Measurements from ENCODE around the gene ECT2.

GRCh38 chr3:172853005-172853404, 102.5 kb downstream of the ECT2 start:
- TF ChIP-seq POLR2A (IDR thresholded peaks at IDR 0.05), result no peak
- no peak for TF ChIP-seq CTCF (IDR thresholded peaks at IDR 0.05)
- TF ChIP-seq POLR2AphosphoS5 (IDR thresholded peaks at IDR 0.05), result no peak
- no peak for TF ChIP-seq EP300 (IDR thresholded peaks at IDR 0.05)
